SK-N-SH treated with all-trans-retinoic acid at 6 μM for 48 hours (cell line): ENCODE results near the gene ZSCAN5B.

ENCODE experiments used
- ATAC-seq: fragments of 200-7000 bp; cut with Tn5 transposase; 3 replicates; pipeline ENCODE4 v1.9.1; 2020; ENCODE audit warnings: mild to moderate bottlenecking, moderate library complexity
- ARNTL ChIP-seq: fragments of 450-650 bp; formaldehyde crosslinking; IDR thresholded peaks from 2 replicates; pipeline ENCODE4 v1.5.0; 2020; ENCODE audit warnings: low read depth, mild to moderate bottlenecking, moderate library complexity, borderline replicate concordance
- GLIS3 ChIP-seq: fragments of 250-450 bp; sonication (Bioruptor Pico); IDR thresholded peaks from 2 replicates; pipeline ENCODE4 v1.5.0; 2020; ENCODE audit warnings: mild to moderate bottlenecking, moderate library complexity
- OSR1 ChIP-seq: fragments of 250-450 bp; sonication (Bioruptor Pico); IDR thresholded peaks from 2 replicates; pipeline ENCODE4 v1.8.0; 2022; ENCODE audit warnings: moderate library complexity, mild to moderate bottlenecking, inconsistent platforms
- POU6F1 ChIP-seq: fragments of 250-450 bp; sonication (Bioruptor Pico); IDR thresholded peaks from 2 replicates; pipeline ENCODE4 v1.8.0; 2021; ENCODE audit warnings: low read depth, mild to moderate bottlenecking, moderate library complexity, borderline replicate concordance
- PPARA ChIP-seq: fragments of 250-450 bp; sonication (Bioruptor Pico); IDR thresholded peaks from 2 replicates; pipeline ENCODE4 v1.5.0; 2020; ENCODE audit warnings: mild to moderate bottlenecking, borderline replicate concordance
- SNAI2 ChIP-seq: fragments of 250-450 bp; sonication (Bioruptor Pico); IDR thresholded peaks from 2 replicates; pipeline ENCODE4 v1.5.0; 2020; ENCODE audit warnings: mild to moderate bottlenecking, moderate library complexity
- TOX ChIP-seq: fragments of 250-450 bp; sonication (Bioruptor Pico); IDR thresholded peaks from 2 replicates; pipeline ENCODE4 v1.8.0; 2021; ENCODE audit warnings: mild to moderate bottlenecking, moderate library complexity, borderline replicate concordance
- TSHZ2 ChIP-seq: fragments of 250-450 bp; sonication (Bioruptor Pico); IDR thresholded peaks from 2 replicates; pipeline ENCODE4 v1.5.0; 2020; ENCODE audit warnings: mild to moderate bottlenecking, moderate library complexity
- ZC3H10 ChIP-seq: fragments of 250-450 bp; sonication (Bioruptor Pico); IDR thresholded peaks from 2 replicates; pipeline ENCODE4 v1.5.1; 2021; ENCODE audit warnings: mild to moderate bottlenecking, moderate library complexity
- ZFP3 ChIP-seq: fragments of 250-450 bp; sonication (Bioruptor Pico); IDR thresholded peaks from 2 replicates; pipeline ENCODE4 v1.5.0; 2020; ENCODE audit warnings: mild to moderate bottlenecking, moderate library complexity
- ZFP30 ChIP-seq: fragments of 450-650 bp; formaldehyde crosslinking; IDR thresholded peaks from 2 replicates; pipeline ENCODE4 v1.5.0; 2022; ENCODE audit warnings: mild to moderate bottlenecking, moderate library complexity
- ZNF565 ChIP-seq: fragments of 450-650 bp; formaldehyde crosslinking; conservative IDR thresholded peaks from 2 replicates; pipeline ENCODE4 v1.5.0; 2020; ENCODE audit warnings: low read depth, mild to moderate bottlenecking, moderate library complexity
- ZNF8 ChIP-seq: fragments of 450-650 bp; formaldehyde crosslinking; IDR thresholded peaks from 2 replicates; pipeline ENCODE4 v1.5.0; 2020; ENCODE audit warnings: mild to moderate bottlenecking, moderate library complexity
- TF ChIP-seq, protein P1 (sequence below): fragments of 250-450 bp; sonication (Bioruptor Pico); IDR thresholded peaks from 2 replicates; pipeline ENCODE4 v1.8.0; 2020; ENCODE audit warnings: mild to moderate bottlenecking, moderate library complexity, borderline replicate concordance
- TF ChIP-seq, protein P2 (sequence below): fragments of 250-450 bp; sonication (Bioruptor Pico); IDR thresholded peaks from 2 replicates; pipeline ENCODE4 v1.5.1; 2021; ENCODE audit warnings: mild to moderate bottlenecking, moderate library complexity

The ZSCAN5B gene

DNA sequence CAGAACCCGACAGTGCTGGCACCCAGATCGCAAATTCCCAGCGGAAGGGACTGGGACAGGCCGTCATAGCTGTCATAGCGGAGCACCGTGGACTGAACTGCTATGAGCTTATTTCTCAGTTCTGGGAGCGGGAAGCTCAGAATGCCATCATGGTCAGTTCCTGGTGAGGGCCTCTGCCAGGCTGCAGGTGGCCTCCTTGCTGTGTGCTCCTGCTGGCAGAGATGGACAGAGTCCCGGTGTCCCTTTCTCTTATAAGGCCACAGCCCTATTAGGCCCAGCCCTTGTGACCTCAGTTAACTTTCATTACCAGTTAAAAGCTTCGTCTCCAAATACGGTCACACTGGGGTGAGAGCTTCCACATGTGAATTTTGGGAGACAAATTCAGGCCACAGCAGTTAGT lies 51.9 kb downstream of the ZSCAN5B start:
- no peak for ATAC-seq

GRCh38 chr19:56144831-56145230 lies 52.8 kb downstream of the ZSCAN5B start:
- ATAC-seq, result no peak

More for the DNA sequence above, 51.9 kb downstream of the ZSCAN5B start:
- no peak for TF ChIP-seq ZFP30 (CRISPR knock-in tag)
- no peak for TF ChIP-seq ZNF565 (CRISPR knock-in tag)
- no peak for TF ChIP-seq ZC3H10 (CRISPR knock-in tag)
- no peak for TF ChIP-seq SNAI2
- no peak for TF ChIP-seq TOX (CRISPR knock-in tag)
- TF ChIP-seq PPARA (CRISPR knock-in tag), result no peak
- no peak for TF ChIP-seq ZNF8
- no peak for TF ChIP-seq ZFP3
- TF ChIP-seq, protein P1, sequence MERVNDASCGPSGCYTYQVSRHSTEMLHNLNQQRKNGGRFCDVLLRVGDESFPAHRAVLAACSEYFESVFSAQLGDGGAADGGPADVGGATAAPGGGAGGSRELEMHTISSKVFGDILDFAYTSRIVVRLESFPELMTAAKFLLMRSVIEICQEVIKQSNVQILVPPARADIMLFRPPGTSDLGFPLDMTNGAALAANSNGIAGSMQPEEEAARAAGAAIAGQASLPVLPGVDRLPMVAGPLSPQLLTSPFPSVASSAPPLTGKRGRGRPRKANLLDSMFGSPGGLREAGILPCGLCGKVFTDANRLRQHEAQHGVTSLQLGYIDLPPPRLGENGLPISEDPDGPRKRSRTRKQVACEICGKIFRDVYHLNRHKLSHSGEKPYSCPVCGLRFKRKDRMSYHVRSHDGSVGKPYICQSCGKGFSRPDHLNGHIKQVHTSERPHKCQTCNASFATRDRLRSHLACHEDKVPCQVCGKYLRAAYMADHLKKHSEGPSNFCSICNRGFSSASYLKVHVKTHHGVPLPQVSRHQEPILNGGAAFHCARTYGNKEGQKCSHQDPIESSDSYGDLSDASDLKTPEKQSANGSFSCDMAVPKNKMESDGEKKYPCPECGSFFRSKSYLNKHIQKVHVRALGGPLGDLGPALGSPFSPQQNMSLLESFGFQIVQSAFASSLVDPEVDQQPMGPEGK (CRISPR knock-in tag), result no peak
- no peak for TF ChIP-seq ARNTL (CRISPR knock-in tag)
- TF ChIP-seq TSHZ2, result no peak
- no peak for TF ChIP-seq OSR1

More at GRCh38 chr19:56144831-56145230, 52.8 kb downstream of the ZSCAN5B start:
- TF ChIP-seq ZFP30 (CRISPR knock-in tag) (no peak), TSHZ2 (no peak), POU6F1 (CRISPR knock-in tag) (no peak), GLIS3 (no peak), ZNF565 (CRISPR knock-in tag) (no peak), ZC3H10 (CRISPR knock-in tag) (no peak), SNAI2 (no peak)
- TF ChIP-seq, protein P2, sequence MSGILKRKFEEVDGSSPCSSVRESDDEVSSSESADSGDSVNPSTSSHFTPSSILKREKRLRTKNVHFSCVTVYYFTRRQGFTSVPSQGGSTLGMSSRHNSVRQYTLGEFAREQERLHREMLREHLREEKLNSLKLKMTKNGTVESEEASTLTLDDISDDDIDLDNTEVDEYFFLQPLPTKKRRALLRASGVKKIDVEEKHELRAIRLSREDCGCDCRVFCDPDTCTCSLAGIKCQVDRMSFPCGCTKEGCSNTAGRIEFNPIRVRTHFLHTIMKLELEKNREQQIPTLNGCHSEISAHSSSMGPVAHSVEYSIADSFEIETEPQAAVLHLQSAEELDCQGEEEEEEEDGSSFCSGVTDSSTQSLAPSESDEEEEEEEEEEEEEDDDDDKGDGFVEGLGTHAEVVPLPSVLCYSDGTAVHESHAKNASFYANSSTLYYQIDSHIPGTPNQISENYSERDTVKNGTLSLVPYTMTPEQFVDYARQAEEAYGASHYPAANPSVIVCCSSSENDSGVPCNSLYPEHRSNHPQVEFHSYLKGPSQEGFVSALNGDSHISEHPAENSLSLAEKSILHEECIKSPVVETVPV (CRISPR knock-in tag), result no peak
